G401 (cell line): ENCODE measurements around the gene AQP9. TPM values are rescaled to one million over a fixed set of nuclear protein-coding genes. Genes with fewer than 3 reads are reported as not detected.
"Not testable (repeated sequence)": the region's sequence is repeated elsewhere in the genome, so short reads cannot be mapped to it uniquely, and the experiment has no call there.

ENCODE experiments used
- DNase-seq: peaks from one replicate; pipeline ENCODE4 v3.0.0-alpha.2; 2015; ENCODE audit warnings: low spot score
- in situ Hi-C: cut with HindIII; loops from 2 replicates; pipeline ENCODE4 v1.10.0; 2016; ENCODE audit warnings: low sequenced_read_pairs, mixed read lengths
- total RNA-seq: library from RNA; depleted of rRNA; stranded (reverse); fragments of >200 nt; shearing (Covaris generic); gene quantifications from 2 replicates; pipeline ENCODE4 v1.2.3, GENCODE V29; 2014; rRNA removed

AQP9 gene, protein sequence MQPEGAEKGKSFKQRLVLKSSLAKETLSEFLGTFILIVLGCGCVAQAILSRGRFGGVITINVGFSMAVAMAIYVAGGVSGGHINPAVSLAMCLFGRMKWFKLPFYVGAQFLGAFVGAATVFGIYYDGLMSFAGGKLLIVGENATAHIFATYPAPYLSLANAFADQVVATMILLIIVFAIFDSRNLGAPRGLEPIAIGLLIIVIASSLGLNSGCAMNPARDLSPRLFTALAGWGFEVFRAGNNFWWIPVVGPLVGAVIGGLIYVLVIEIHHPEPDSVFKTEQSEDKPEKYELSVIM
- not detected in 2 replicates for total RNA-seq

DNA sequence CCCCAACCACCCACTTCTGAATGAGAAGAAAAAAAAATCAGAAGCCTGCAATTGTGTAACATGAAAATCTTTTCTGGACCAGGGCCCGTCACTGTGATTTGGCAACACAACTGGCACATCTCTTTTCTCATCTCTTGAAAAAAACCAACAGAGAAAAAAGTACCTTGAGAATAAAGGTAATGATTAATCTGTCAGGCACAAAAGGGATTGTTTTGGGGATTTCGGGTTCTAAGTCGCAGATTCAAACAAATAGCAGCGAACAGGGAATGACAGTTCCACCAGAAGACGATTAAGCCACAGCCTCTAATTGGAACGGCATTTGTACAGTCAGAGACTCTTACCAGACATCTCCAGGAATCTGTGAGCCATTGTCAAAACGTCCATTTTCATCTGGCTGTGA, at the start of gene AQP9:
Gene AQP9 (plus strand): TSS at position 276 of the 400 bp plus-strand sequence. CDS start 185 bp downstream, outside the sequence.
- in situ Hi-C loops = no loop called here
- DNase-seq = no peak

GRCh38 chr15:58095415-58095814, 42.8 kb upstream of the AQP9 start:
- in situ Hi-C loops = no loop called here
- no peak for DNase-seq

- in situ Hi-C loops = no loop called here
Observed at GRCh38 chr15:58096529-58097084, 41.6 kb upstream of the AQP9 start.

GRCh38 chr15:58103482-58103881, 34.7 kb upstream of the AQP9 start:
- in situ Hi-C loops = no loop called here

More at GRCh38 chr15:58096529-58097084, 41.6 kb upstream of the AQP9 start:
- DNase-seq = no peak

GRCh38 chr15:58108117-58108516, 30.1 kb upstream of the AQP9 start:
- in situ Hi-C loops = no loop called here

More at GRCh38 chr15:58103482-58103881, 34.7 kb upstream of the AQP9 start:
- DNase-seq = no peak

GRCh38 chr15:58109419-58109818, 28.8 kb upstream of the AQP9 start:
- in situ Hi-C loops = no loop called here
- no peak for DNase-seq

More at GRCh38 chr15:58108117-58108516, 30.1 kb upstream of the AQP9 start:
- no peak for DNase-seq

DNA sequence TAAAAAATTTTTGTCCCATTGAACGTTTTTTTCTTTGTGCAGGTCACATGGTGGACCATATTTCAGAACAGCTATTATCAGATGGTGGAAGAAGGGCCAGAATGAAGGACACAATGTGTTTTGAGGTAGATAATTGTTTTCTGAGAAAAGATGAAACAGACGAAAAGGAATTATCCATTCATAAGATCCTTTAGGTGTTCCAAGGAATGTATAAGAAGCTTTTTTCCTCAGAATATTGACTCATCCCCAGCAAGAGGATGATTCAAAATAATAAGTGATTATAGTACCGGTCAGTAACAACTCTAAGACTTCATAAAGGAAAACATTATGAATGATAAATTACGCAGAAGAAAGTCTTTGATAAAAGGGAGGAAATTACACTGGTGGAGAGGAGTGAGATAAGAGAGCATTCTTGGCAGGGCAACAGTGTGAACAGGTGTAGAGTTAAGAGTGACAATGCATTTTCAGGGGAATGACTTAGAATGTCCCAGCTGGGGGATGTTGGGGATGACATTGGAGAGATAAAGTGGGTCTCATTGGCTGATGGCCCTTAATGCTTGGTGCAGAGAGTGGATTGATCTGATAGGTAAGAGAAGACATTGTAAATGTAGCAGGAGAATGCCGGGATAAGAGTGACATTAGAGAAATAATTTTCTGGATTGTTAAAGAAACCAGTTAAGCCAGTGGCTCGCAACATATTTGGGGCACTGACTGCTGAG, 27.0 kb upstream of the AQP9 start:
- in situ Hi-C loops = no loop called here
- DNase-seq = no peak

- DNase-seq = no peak
- in situ Hi-C loops = no loop called here
Observed at GRCh38 chr15:58111718-58112104, 26.5 kb upstream of the AQP9 start.

GRCh38 chr15:58113358-58113757, 24.8 kb upstream of the AQP9 start:
- in situ Hi-C loops, DNase-seq: not testable (repeated sequence)

GRCh38 chr15:58114388-58114787, 23.8 kb upstream of the AQP9 start:
- in situ Hi-C loops = no loop called here
- DNase-seq = no peak

GRCh38 chr15:58114812-58115211, 23.4 kb upstream of the AQP9 start:
- no peak for DNase-seq
- in situ Hi-C loops = no loop called here

- peak; percentile 11 for DNase-seq
- in situ Hi-C loops = no loop called here
Observed at GRCh38 chr15:58115692-58116091, 22.5 kb upstream of the AQP9 start.

GRCh38 chr15:58117619-58118018, 20.6 kb upstream of the AQP9 start:
- in situ Hi-C loops = no loop called here
- DNase-seq = no peak

DNA sequence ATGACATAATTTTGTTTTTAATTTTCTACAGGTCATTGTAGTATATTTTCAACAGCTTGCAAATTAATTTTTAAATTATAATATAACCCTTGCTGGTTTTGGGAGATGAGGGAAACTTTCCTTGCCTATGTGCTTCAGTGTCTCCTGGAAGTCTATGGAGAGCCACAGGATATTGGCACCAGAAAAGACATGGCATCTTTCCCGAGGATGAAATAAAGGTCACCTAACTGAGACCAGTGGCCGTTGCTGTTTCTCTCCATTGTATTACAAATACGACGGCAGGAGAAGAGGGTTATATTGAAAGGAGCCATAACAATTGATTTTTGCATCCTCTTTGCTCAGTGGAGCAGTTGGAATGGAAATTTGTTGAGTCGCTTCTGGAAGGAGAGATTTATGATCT, 19.9 kb upstream of the AQP9 start:
- in situ Hi-C loops = no loop called here
- peak; percentile 1 for DNase-seq

- DNase-seq = no peak
- in situ Hi-C loops = no loop called here
Observed at GRCh38 chr15:58119016-58119415, 19.2 kb upstream of the AQP9 start.

DNA sequence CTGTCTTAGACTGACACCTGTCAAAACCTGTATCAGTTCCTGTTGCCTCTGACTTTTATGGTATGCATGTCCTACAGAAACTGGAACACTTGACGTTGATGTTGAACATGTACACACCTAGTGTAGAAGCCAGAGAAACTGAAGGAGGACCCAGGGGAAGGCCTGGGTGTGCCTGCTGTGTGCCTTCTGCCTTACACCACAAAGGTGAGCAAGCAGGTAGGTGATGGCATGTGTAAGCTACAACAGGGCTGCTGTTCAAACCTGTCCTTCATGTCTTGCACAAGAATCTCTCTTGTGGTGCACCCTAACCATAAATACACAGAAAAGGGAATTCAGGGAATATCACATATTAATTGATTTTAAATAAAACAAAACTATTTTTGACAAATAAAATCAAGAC, 13.6 kb upstream of the AQP9 start:
- no peak for DNase-seq
- in situ Hi-C loops = no loop called here

DNA sequence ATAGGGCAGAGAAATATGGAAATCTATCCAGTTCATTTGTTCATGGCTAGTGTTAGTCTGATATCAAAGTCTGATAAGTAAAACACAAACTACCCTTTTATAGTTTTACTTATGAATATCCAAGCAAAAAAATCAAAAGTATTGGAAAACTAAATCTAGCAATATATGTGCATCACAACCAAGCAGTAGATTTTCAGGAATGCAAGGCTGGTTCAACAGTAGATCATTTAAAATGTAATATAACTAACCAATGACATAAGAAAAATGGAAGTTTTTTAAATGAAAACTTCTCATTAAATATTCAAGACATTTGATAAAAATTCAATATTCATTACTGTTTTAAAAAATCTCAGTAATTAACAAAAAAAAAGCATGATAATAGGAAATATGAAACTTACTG, 12.8 kb upstream of the AQP9 start:
- DNase-seq = no peak
- in situ Hi-C loops = no loop called here

GRCh38 chr15:58134886-58135285, 3.3 kb upstream of the AQP9 start:
- DNase-seq = no peak
- in situ Hi-C loops = no loop called here

- in situ Hi-C loops = no loop called here
- DNase-seq = no peak
Observed at GRCh38 chr15:58135511-58136174, 2.5 kb upstream of the AQP9 start.

- in situ Hi-C loops = no loop called here
Observed at GRCh38 chr15:58136731-58137130, 1.4 kb upstream of the AQP9 start.

More at GRCh38 chr15:58136731-58137130, 1.4 kb upstream of the AQP9 start:
- no peak for DNase-seq
